ENCODE measurements around the gene ATP5F1C. TPM values are rescaled to one million over a fixed set of nuclear protein-coding genes. Genes with fewer than 3 reads are reported as not detected.
"Not testable (repeated sequence)": the region's sequence is repeated elsewhere in the genome, so short reads cannot be mapped to it uniquely, and the experiment has no call there.

The ATP5F1C gene
- polyA plus RNA-seq, 3 donors, result 179 to 455 (median 437) TPM

DNA sequence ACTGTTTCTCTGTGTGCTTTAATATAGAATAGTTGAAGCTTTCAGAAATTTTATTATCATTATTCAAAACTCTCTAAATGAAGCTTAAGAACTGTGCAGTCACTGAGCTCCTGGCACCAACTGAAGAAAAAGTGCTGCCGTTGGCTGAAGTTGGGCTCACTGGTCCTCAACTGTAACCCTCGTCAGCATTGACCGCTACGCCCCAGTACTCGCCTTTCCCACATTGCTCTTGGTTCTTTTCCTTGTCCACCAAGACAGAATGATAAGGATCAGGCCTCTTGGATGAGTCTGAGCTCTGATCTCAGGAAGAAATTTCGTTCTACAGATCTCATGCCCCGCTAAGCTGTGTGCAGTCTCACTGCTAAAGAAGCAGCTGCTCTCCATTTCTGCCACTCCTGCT, 22.5 kb downstream of the ATP5F1C start:
- 87% methylated on average over 7 of the region's 7 CpGs for WGBS (ENCODE audit: insufficient coverage)
- intact Hi-C loops (cut with micrococcal nuclease), result no loop called here
- Histone ChIP-seq H3K79me2 (ENCODE audit: insufficient read depth, low read length) (no peaks in the 10 kb centered on the region), H3K4me2 (replicated peaks; ENCODE audit: extremely low read depth, low read length, poor library complexity, severe bottlenecking) (no peak overlapping the region), H4K20me1 (ENCODE audit: insufficient read depth, low read length) (peaks cover 3% of the 10 kb centered on the region), H3K27ac (ENCODE audit: low read depth in 1 of 2, low read length in 2 of 2) (no peak overlapping the region), H3K4me1 (ENCODE audit: control insufficient read depth in 1 of 2, insufficient read depth in 2 of 2, low read length in 2 of 2) (peaks cover 0 to 4% of the 10 kb centered on the region in 2 donors), H3K9me3 (replicated peaks in 1 of 2; ENCODE audit: control insufficient read depth in 1 of 2, insufficient read depth in 1 of 2, low read length in 2 of 2) (no peaks in the 10 kb centered on the region), H3K9ac (ENCODE audit: insufficient read depth, low read length, poor library complexity, severe bottlenecking) (no peak overlapping the region), H3K27me3 (ENCODE audit: control insufficient read depth in 2 of 2, insufficient read depth in 2 of 2, low read length in 2 of 2) (no peaks in the 10 kb centered on the region), H3K4me3 (replicated peaks in 1 of 3; ENCODE audit: low read depth in 2 of 3, low read length in 3 of 3) (no peak overlapping the region), H3K36me3 (replicated peaks in 1 of 2; ENCODE audit: control insufficient read depth in 1 of 2, insufficient read depth in 2 of 2, low read length in 2 of 2) (peaks cover 27 to 35% of the 10 kb centered on the region in 2 donors), H2AFZ (ENCODE audit: insufficient read depth, low read depth, low read length, poor library complexity, severe bottlenecking) (no peak overlapping the region)
- peaks cover 16 to 31% of the 10 kb centered on the region in 2 donors for H3K36me3 Mint-ChIP-seq
- TF ChIP-seq, protein P1, sequence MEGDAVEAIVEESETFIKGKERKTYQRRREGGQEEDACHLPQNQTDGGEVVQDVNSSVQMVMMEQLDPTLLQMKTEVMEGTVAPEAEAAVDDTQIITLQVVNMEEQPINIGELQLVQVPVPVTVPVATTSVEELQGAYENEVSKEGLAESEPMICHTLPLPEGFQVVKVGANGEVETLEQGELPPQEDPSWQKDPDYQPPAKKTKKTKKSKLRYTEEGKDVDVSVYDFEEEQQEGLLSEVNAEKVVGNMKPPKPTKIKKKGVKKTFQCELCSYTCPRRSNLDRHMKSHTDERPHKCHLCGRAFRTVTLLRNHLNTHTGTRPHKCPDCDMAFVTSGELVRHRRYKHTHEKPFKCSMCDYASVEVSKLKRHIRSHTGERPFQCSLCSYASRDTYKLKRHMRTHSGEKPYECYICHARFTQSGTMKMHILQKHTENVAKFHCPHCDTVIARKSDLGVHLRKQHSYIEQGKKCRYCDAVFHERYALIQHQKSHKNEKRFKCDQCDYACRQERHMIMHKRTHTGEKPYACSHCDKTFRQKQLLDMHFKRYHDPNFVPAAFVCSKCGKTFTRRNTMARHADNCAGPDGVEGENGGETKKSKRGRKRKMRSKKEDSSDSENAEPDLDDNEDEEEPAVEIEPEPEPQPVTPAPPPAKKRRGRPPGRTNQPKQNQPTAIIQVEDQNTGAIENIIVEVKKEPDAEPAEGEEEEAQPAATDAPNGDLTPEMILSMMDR (IDR thresholded peaks at IDR 0.05), result no peak
- peaks cover 8% of the 10 kb centered on the region for H3K4me1 Mint-ChIP-seq
- H3K27ac Mint-ChIP-seq, result peak overlapping the region in 2 of 7 donors; percentile 4 to 68
- H3K4me3 Mint-ChIP-seq, result no peak overlapping the region
- peaks cover 0 to 2% (median 0%) of the 10 kb centered on the region in 7 donors for H3K9me3 Mint-ChIP-seq
- H3K27me3 Mint-ChIP-seq (ENCODE audit: low read depth in 3 of 3), result peaks cover 0 to 3% (median 3%) of the 10 kb centered on the region in 3 donors
- DNase-seq, result no peak

DNA sequence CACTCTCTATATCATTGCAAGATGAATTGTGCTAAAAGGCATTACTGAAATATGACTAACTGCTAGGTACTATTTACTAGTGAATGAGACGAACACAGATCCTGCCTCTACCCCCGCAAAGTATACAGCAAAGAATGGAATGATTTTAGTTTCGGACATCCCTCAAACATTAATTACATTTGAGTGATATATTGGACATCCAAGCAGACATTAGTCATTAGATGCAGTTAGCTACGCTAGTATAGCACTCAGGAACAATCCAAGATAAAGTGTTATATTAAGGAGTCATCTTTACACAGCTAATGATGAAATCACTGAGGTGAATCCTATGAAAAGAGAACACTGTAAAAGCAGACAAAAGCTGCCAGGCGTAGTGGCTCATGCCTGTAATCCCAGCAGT, 23.0 kb downstream of the ATP5F1C start:
- intact Hi-C loops (cut with micrococcal nuclease), result no loop called here
- peaks cover 0 to 2% (median 0%) of the 10 kb centered on the region in 7 donors for H3K9me3 Mint-ChIP-seq
- H3K4me3 Mint-ChIP-seq, result no peak overlapping the region
- 83% methylated on average over 1 of the region's 5 CpGs for WGBS (ENCODE audit: insufficient coverage)
- no peaks in the 10 kb centered on the region for H3K9me3 ChIP-seq (replicated peaks in 1 of 2; ENCODE audit: control insufficient read depth in 1 of 2, insufficient read depth in 1 of 2, low read length in 2 of 2)
- peaks cover 22 to 30% of the 10 kb centered on the region in 2 donors for H3K36me3 ChIP-seq (replicated peaks in 1 of 2; ENCODE audit: control insufficient read depth in 1 of 2, insufficient read depth in 2 of 2, low read length in 2 of 2)
- peaks cover 3% of the 10 kb centered on the region for H4K20me1 ChIP-seq (ENCODE audit: insufficient read depth, low read length)
- peaks cover 14 to 26% of the 10 kb centered on the region in 2 donors for H3K36me3 Mint-ChIP-seq
- H3K9ac ChIP-seq (ENCODE audit: insufficient read depth, low read length, poor library complexity, severe bottlenecking), result no peak overlapping the region
- H3K27ac Mint-ChIP-seq, result peak overlapping the region in 1 of 7 donors; percentile 4
- TF ChIP-seq, protein P1 (IDR thresholded peaks at IDR 0.05), result no peak
- H3K4me3 ChIP-seq (replicated peaks in 1 of 3; ENCODE audit: low read depth in 2 of 3, low read length in 3 of 3), result no peak overlapping the region
- H3K79me2 ChIP-seq (ENCODE audit: insufficient read depth, low read length), result no peaks in the 10 kb centered on the region
- H3K27ac ChIP-seq (ENCODE audit: low read depth in 1 of 2, low read length in 2 of 2), result no peak overlapping the region
- H3K27me3 ChIP-seq (ENCODE audit: control insufficient read depth in 2 of 2, insufficient read depth in 2 of 2, low read length in 2 of 2), result no peaks in the 10 kb centered on the region
- no peak overlapping the region for H3K4me2 ChIP-seq (replicated peaks; ENCODE audit: extremely low read depth, low read length, poor library complexity, severe bottlenecking)
- peaks cover 8% of the 10 kb centered on the region for H3K4me1 Mint-ChIP-seq
- peaks cover 0 to 4% of the 10 kb centered on the region in 2 donors for H3K4me1 ChIP-seq (ENCODE audit: control insufficient read depth in 1 of 2, insufficient read depth in 2 of 2, low read length in 2 of 2)
- DNase-seq, result no peak
- no peak overlapping the region for H2AFZ ChIP-seq (ENCODE audit: insufficient read depth, low read depth, low read length, poor library complexity, severe bottlenecking)
- H3K27me3 Mint-ChIP-seq (ENCODE audit: low read depth in 3 of 3), result peaks cover 0 to 3% (median 3%) of the 10 kb centered on the region in 3 donors

DNA sequence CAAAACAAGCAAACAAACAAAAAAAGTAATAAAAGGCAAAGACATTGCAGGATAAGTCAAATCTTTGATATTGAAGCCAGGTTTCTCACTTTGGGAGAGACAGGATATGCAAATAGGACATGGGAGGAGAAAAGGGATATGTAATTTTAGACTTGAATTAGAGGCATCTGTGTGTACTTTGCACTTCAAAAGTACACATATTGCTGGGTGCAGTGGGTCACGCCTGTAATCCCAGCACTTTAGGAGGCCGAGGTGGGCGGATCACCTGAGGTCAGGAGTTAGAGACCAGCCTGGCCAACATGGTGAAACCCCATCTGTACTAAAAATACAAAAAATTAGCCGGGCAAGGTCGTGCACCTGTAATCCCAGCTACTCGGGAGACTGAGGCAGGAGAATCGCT, 23.8 kb downstream of the ATP5F1C start:
- H4K20me1 ChIP-seq (ENCODE audit: insufficient read depth, low read length); DNase-seq; H3K79me2 ChIP-seq (ENCODE audit: insufficient read depth, low read length); H3K9ac ChIP-seq (ENCODE audit: insufficient read depth, low read length, poor library complexity, severe bottlenecking); H3K27me3 Mint-ChIP-seq (ENCODE audit: low read depth in 3 of 3); H3K4me1 Mint-ChIP-seq; H3K9me3 ChIP-seq (replicated peaks in 1 of 2; ENCODE audit: control insufficient read depth in 1 of 2, insufficient read depth in 1 of 2, low read length in 2 of 2); H3K4me1 ChIP-seq (ENCODE audit: control insufficient read depth in 1 of 2, insufficient read depth in 2 of 2, low read length in 2 of 2); H3K4me3 ChIP-seq (replicated peaks in 1 of 3; ENCODE audit: low read depth in 2 of 3, low read length in 3 of 3); H3K4me2 ChIP-seq (replicated peaks; ENCODE audit: extremely low read depth, low read length, poor library complexity, severe bottlenecking); H3K4me3 Mint-ChIP-seq; H3K27me3 ChIP-seq (ENCODE audit: control insufficient read depth in 2 of 2, insufficient read depth in 2 of 2, low read length in 2 of 2); H3K9me3 Mint-ChIP-seq; intact Hi-C loops (cut with micrococcal nuclease); H2AFZ ChIP-seq (ENCODE audit: insufficient read depth, low read depth, low read length, poor library complexity, severe bottlenecking); H3K27ac Mint-ChIP-seq; H3K27ac ChIP-seq (ENCODE audit: low read depth in 1 of 2, low read length in 2 of 2): not testable (repeated sequence)
- 91% methylated on average over 7 of the region's 7 CpGs for WGBS (ENCODE audit: insufficient coverage)
- peaks cover 18 to 24% of the 10 kb centered on the region in 2 donors for H3K36me3 ChIP-seq (replicated peaks in 1 of 2; ENCODE audit: control insufficient read depth in 1 of 2, insufficient read depth in 2 of 2, low read length in 2 of 2)
- H3K36me3 Mint-ChIP-seq, result peaks cover 11 to 20% of the 10 kb centered on the region in 2 donors
